ENCODE data around the gene CLMN.
A peak's percentile ranks its signal among the peaks of the same experiment; 100 is the strongest.

The CLMN gene

GRCh38 chr14:95301527-95302187 lies 18.1 kb downstream of the CLMN start:
- DNase-seq: no peak

DNA sequence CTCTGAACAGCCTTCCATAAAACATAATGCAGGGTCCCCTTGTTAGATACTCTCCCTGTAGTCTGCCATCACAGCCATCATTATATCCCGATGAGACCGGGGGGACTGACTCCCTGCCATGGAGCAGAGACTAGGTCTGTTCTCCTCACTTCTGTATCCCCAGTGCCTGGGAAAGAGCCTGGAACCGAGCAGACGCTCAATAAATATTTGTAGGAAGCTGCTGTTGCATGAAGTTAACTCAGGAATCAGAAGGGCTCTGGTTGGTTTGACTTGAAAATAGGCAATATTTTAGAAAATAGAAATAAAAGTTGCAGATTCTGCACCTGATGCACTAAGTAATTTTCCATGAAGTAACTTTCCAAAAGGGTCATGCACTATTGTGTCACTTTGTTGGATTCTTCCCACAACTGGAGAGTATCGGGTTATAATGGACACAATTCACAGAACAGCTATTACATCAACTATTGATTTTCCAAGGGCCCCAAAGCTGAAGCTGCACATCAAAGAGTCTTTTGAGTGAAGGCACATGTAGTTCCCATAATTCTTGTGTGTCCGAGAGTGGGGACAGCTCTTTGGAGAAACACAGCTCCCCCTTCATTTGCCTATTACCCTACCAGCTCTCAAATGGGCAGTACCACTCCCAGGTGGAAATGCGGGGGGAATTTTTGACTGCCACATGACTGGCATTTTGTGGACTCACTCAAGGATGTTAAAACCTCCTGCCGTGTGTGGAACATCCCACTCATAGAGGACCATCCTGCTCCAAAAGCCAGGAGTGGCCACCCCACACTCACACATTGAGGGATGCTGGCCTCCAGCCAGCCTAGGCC lies 18.8 kb downstream of the CLMN start:
- no peak for DNase-seq

DNA sequence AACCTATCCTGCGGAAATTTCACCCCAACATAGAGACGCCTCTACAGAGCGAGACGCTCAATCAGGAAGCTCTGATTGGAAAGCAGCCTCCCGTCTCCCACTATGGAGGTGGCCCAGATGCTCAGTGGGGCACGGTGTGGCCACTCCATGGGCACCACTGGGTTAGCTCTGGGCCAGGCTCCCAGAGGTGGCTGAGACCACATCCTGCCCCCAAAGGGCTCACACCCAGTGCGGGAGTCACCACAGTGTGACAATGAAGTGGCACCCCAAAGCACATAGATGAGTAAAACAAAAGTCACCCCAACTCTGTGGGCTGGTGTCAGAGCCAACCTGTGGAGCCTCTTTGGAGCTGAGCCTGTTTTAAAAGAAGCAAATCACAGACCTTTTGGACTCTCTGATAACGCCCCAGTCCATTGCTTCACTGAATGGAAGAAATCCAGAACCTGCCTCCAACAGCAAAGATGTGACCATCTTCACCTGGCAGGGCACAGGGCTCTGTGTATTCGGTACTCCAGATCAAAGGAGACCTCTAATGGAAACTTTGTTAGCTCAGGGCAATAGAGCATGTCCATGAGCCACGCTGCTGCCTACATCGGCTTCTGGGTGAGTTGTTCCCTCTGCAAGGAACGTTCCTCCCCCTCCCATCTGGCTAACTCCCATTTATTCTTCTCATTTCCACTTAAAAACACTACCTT lies 19.6 kb downstream of the CLMN start:
- DNase-seq: no peak

DNA sequence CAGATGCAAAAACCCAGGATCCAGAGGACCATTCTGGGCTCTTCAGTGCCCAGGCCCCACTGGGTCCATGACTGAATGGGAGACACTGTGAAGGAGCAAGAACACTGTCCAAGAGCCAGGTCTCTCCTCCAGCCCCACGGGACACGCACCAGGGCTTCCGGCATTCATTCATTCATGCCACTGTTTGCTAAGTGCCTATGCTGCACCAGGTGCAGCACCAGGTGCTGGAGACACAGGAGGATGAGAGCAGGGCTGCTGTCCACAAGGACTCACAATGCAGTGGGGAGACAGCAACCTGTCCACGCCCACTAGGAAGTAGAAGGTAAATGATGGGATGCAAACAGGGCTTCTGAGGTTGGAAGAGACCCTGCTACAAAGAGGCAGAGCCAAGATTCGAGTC lies 20.4 kb downstream of the CLMN start:
- DNase-seq: no peak

GRCh38 chr14:95297832-95298231 lies 21.9 kb downstream of the CLMN start:
- no peak for DNase-seq

GRCh38 chr14:95296966-95297365 lies 22.7 kb downstream of the CLMN start:
- DNase-seq: no peak

- no peak for DNase-seq
These were observed 23.9 kb downstream of the CLMN start for GRCh38 chr14:95295600-95296376.

DNA sequence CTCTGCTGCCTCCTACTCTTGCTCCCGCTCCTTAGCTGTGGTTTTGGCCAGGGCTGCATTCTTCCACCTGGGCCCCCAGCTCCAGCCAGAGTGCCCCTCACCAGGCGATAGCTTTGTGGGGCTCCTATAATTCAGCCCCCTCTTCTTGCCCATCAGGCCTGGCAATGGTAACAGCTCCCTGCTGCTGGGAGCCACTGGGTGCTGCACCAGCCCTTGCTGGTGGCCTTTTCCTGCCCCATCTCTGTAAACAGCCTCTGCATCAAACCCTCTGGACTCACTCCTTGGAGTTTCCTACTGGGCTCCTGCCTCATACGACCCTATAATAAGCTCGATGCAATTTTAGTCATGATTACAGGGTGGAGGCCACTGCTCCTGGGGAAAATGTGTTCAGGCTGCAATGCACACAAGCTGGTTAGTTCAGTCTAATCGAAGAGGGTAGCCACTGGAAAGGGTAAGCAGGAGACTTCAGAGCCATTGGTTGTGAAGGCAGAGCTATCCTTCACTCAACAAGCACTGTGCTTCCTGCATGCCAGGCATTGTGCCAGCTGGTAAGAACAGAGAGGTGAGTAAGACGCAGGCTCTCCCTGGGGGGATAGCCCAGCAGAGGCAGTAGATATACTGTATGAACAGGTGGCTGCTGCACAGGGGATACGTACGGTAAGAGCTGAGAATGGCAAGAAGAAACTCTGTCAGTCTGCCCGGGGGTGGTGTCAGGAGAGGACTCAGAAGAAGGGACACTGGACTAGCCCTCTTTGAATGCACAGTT lies 24.7 kb downstream of the CLMN start:
- DNase-seq: no peak

- no peak for DNase-seq
These were observed 25.4 kb downstream of the CLMN start for GRCh38 chr14:95294320-95294719.

DNA sequence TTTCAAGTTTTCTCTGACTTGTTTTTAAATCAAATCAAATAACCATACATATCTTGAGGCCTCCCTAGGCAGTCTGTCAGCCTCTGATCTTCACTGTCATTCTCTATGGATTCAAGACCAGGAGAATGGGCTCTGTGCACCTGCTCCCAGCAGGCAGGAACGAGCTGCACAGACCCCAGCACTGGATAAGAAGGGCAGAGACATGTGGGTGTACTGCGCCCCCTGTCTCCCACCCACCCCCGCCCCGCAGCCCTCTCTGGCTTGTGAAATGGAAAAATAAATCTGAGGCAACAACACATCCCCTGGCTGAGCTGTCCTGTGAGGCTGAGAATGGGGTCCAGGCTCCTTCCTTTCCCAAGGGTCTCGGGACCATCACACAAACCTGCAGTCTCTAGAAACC lies 26.3 kb downstream of the CLMN start:
- DNase-seq: no peak

GRCh38 chr14:95292660-95293425 lies 26.9 kb downstream of the CLMN start:
- no peak for DNase-seq

- peak in 1 of 2 experiments; percentile 12 for DNase-seq
These were observed 27.7 kb downstream of the CLMN start for GRCh38 chr14:95291859-95292542.

GRCh38 chr14:95290871-95291431 lies 28.8 kb downstream of the CLMN start:
- no peak for DNase-seq

DNA sequence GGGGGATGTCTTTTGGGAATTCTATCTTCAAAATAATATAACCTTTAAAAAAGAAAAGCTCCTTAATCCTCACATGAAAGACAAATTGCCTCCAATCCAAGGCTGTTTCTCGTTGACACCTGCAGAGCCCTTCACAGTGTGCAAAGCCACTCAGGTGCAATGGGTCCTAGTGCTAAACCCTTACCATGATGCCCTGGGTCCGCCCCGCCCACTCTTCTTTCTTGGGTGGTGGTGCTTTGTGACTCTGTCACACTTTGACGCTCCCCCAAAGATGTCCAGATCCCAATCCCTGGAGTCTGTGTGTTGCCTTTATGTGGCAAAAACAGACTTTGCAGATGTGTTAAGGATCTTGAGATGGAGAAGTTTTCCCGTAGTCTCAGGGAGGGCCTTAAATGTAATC lies 29.7 kb downstream of the CLMN start:
- no peak for DNase-seq

DNA sequence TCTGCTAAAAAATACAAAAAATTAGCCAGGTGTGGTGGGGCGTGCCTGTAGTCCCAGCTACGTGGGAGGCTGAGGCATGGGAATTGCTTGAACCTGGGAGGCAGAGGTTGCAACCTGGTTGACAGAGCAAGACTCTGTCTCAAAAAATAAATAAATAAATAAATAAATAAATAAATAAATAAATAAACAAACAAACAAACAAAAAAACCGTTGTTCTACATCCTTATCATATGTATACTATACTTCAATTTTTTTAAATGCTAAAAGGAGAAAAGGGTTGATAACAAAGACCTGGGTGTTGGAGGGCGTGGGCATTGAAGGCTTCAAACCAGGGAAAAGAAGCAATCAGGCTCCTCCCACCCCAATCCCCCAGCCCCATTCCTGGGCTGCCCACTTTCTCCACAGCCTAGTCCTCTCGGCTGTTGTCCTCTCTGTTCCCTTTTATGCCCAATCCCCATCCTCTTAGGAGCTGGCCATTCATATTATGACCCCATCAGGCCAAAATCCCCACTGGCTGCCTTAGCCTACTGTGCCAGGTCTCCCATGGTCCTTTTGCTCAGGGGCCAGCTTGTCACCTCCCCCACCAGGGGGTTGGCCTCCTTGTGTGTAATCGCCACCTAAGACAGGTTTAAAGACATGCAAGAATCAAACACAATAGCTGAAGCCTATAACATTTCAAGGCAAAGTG lies 30.2 kb downstream of the CLMN start:
- no peak for DNase-seq

DNA sequence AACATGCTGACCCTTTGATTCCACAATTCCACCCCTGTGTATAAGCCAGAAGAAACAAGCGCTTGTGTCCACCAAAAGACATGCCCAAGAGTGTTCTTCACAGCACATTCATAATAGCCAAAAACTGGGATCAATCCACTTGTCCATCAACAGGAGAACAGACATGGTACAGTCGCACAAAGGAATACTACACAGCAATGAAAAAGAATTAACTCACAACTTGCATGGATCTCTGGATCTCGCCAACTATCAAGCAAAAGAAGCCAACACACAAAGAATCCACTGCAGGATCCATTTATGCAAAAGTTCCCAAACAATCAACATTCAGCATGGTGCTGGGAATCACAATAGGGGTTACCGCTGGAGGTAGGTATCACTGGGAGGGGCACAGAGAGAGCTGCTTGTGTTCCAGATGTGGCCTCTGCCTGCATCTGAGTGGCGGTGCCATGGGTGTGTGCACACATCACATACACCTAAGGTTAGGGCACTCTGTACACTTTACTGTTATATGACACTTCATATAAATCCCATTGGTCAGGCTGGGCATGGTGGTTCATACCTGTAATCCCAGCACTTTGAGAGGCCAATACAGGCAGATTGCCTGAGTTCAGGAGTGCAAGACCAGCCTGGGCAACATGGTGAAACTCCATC lies 30.9 kb downstream of the CLMN start:
- no peak for DNase-seq

- DNase-seq: no peak
These were observed 32.4 kb downstream of the CLMN start for GRCh38 chr14:95287176-95287754.

- DNase-seq: no peak
These were observed 33.1 kb downstream of the CLMN start for GRCh38 chr14:95286645-95287044.

- DNase-seq: no peak
These were observed 34.1 kb downstream of the CLMN start for GRCh38 chr14:95285566-95285965.
